Cardiac fibroblast (primary cell): ENCODE results near the gene PRR35.
A peak's percentile ranks its signal among the peaks of the same experiment; 100 is the strongest.

Experiments
- DNase-seq, 2 donors: peaks; one replicate each; pipeline versions ENCODE4 v3.0.0 to v3.0.0-alpha.2; 2010; ENCODE audit warnings: low read depth in 2 of 2
- H3K4me3 ChIP-seq, 2 donors: replicated peaks in 1 of 2; 1 replicate in 1 of 2; 2 replicates in 1 of 2; pipeline ENCODE4 v1.5.1; 2011; ENCODE audit warnings: low read depth in 2 of 2, low read length in 2 of 2, mild to moderate bottlenecking in 2 of 2, moderate library complexity in 1 of 2
- CTCF ChIP-seq: IDR thresholded peaks from one replicate; pipeline ENCODE4 v1.5.1; 2011; ENCODE audit warnings: low read depth, mild to moderate bottlenecking, low read length, inconsistent platforms

The PRR35 gene

DNA sequence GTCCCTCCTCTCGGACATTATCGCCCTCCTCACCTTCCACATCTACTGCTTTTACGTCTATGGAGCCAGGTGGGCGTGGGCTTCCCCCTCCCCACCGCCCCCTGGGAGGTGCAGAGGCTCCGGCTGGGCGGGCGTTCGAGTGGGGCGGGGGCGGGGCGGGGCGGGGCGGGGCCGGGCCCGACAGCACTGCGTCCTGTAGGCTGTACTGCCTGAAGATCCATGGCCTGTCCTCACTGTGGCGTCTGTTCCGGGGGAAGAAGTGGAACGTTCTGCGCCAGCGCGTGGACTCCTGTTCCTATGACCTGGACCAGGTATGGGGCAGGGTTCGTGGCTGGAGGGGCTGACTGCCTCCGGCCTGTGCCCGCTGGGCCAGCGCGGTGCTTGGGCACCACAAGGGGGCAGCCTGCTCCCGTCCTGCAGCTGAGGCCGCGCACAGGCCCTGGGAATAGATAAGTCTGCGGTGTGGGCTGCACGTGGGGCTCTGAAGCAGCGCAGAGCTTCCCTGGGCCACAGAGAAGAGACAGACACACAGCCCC is 18.7 kb downstream of the PRR35 start:
- peak overlapping the region in 1 of 2 donors; percentile 15 for H3K4me3 ChIP-seq
- TF ChIP-seq CTCF: peak; percentile 92
- peak; percentile 76 to 88 for DNase-seq

DNA sequence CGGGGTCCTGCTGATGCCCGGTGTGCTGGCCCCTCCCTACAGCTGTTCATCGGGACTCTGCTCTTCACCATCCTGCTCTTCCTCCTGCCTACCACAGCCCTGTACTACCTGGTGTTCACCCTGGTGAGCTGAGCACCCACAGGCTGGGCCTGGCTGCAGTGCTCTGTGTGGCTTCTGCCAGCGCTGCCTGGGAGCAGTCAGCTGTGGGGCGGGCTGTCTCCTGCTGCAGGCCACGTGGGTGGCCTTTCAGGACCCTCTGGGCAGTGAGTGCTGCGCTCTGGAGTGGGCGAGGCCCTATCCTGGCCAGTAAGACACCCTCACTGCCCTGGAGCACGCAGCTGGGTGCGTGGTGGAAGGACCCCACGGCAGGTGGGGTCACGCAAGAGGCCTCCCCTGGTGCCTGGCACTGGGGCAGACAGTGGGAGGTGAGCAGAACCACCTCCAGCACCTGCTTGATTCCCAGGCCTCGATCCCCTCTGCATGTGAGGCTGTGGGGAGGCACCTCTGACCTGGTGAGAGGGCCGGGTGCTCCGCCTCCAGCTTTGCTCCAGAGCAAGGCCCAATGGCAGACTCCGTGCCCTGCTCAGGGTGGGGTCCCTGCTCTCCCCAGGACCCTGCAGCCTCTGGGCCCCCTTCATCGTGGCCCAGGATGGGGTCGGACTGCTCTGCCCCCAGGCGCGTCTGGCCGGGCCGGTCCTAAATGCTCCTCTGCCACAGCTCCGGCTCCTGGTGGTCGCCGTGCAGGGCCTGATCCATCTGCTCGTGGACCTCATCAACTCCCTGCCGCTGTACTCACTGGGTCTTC is 20.1 kb downstream of the PRR35 start:
- H3K4me3 ChIP-seq: no peak overlapping the region
- DNase-seq: no peak
- TF ChIP-seq CTCF: no peak

GRCh38 chr16:580946-581498 is 20.8 kb downstream of the PRR35 start:
- no peak for TF ChIP-seq CTCF
- no peak overlapping the region for H3K4me3 ChIP-seq
- DNase-seq: no peak

DNA sequence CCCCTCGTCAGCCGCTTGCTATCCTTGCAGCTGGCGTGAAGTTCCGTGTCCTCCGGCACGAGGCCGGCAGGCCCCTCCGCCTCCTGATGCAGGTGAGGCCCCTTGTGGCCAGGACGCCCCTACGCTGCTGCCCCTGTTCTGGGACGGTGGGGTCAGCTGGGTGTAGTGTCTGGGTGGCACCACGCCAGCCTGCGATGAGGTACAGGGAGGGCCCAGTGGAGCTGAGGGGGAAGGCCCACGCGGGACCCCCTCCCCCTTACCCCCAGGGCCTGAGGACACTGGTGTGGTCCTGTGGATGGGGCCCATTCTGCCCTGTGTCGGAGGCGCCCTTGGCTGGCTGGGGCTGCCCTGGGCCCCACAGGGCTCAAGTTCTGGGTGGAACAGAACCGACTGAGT is 22.0 kb downstream of the PRR35 start:
- DNase-seq: no peak
- TF ChIP-seq CTCF: no peak
- no peak overlapping the region for H3K4me3 ChIP-seq

- TF ChIP-seq CTCF: peak; percentile 0
- DNase-seq: no peak
- H3K4me3 ChIP-seq: no peak overlapping the region
These were observed 22.6 kb downstream of the PRR35 start for GRCh38 chr16:582614-583331.

GRCh38 chr16:583470-583814 is 23.2 kb downstream of the PRR35 start:
- TF ChIP-seq CTCF: no peak
- H3K4me3 ChIP-seq: no peak overlapping the region
- no peak for DNase-seq
